Right lobe of liver (tissue), 6 donors: ENCODE measurements around the gene PRH2. TPM values are rescaled to one million over a fixed set of nuclear protein-coding genes. Genes with fewer than 3 reads are reported as not detected.

ENCODE experiments used
- ATAC-seq, 4 donors: fragments of 200-7000 bp; cut with Tn5 transposase; one replicate each; pipeline ENCODE4 v1.9.1; 2020; ENCODE audit warnings: mild to moderate bottlenecking in 4 of 4, moderate library complexity in 4 of 4
- DNase-seq, 3 donors: peaks; one replicate each; pipeline ENCODE4 v3.0.0-alpha.2; 2020
- H3K27ac ChIP-seq, 3 donors: fragments of 200-600 bp; one replicate each; pipeline ENCODE4 v1.8.0; 2022
- H3K27me3 ChIP-seq, 2 donors: fragments of 200-600 bp; one replicate each; pipeline ENCODE4 v1.8.0; 2022
- H3K36me3 ChIP-seq, 4 donors: fragments of 200-600 bp; sonication (generic) in 1 of 4; one replicate each; pipeline versions ENCODE4 v1.5.1 to v1.8.0; 2017 to 2022; ENCODE audit warnings: control low read depth in 1 of 4
- H3K4me1 ChIP-seq, 4 donors: fragments of 200-600 bp; sonication (generic) in 1 of 4; one replicate each; pipeline versions ENCODE4 v1.5.1 to v1.8.0; 2017 to 2022; ENCODE audit warnings: control low read depth in 1 of 4
- H3K4me3 ChIP-seq, 3 donors: fragments of 200-600 bp; one replicate each; pipeline ENCODE4 v1.8.0; 2022
- H3K9me3 ChIP-seq, 4 donors: fragments of 200-600 bp; sonication (generic) in 1 of 4; one replicate each; pipeline versions ENCODE4 v1.5.1 to v1.8.0; 2017 to 2022; ENCODE audit warnings: control low read depth in 1 of 4
- CTCF ChIP-seq, 4 donors: fragments of 200-600 bp in 3 of 4; fragments of 450-650 bp in 1 of 4; IDR thresholded peaks; one replicate each; pipeline versions ENCODE4 v1.5.1 to v1.8.0; 2016 to 2022; ENCODE audit warnings: antibody characterized with exemption in 4 of 4, mild to moderate bottlenecking in 2 of 4
- POLR2A ChIP-seq: fragments of 450-650 bp; IDR thresholded peaks from one replicate; pipeline ENCODE4 v1.6.1; 2017; ENCODE audit warnings: antibody characterized with exemption, mild to moderate bottlenecking
- WGBS: methylation state at CpG from one replicate; pipeline ENCODE4 v1.1.6; 2018; ENCODE audit warnings: low coverage, low lambda C conversion rate; ENCODE audit not compliant: insufficient coverage; ENCODE audit errors: missing lambda C conversion rate; 5-methylcytosine and 5-hydroxymethylcytosine counted together
- intact Hi-C, 2 donors: fragments of 100-400 bp; cut with DNase I; formaldehyde crosslinking; loops; one replicate each; pipeline versions ENCODE4 v1.11.2 to v1.14.1; 2022
- long read RNA-seq: library from polyadenylated mRNA; unstranded; transcript quantifications from one replicate; pipeline ENCODE4 v2.0.0, GENCODE V29; 2019
- total RNA-seq, 6 experiments: library from RNA; depleted of rRNA in 2 of 6; stranded (reverse); fragments of >200 nt in 2 of 6; fragmentation: NEBNext Ultra II Directional in 3 of 6; extraction: Animal tissue kit (Norgen Biotek cat#: 25700) in 3 of 6; gene quantifications; one replicate each; pipeline versions ENCODE4 v1.1.0 to v1.2.4, GENCODE V29; 2016 to 2023
- donor health status: DM: no; HTN: yes; CAD: no.
- donor health status: DM: no; HTN: no; CAD: no.
- donor health status: DM: no; HTN: no; CAD: no.
- donor health status: DM: no; HTN: yes; CAD: no.
- donor health status: DM: no; HTN: yes; CAD: no.

Gene PRH2
- total RNA-seq, result not detected
- long read RNA-seq, result 0 reads

GRCh38 chr12:10928746-10929286, at the start of gene PRH2:
PRH2 (plus strand) TSS chr12:10929236; CDS start chr12:10929274, 38 bp downstream.
- TF ChIP-seq CTCF (IDR thresholded peaks at IDR 0.05) (no peak), POLR2A (no peak)
- H3K27ac ChIP-seq, result no peak within 1 kb of the TSS

GRCh38 chr12:10884086-10884725, 44.8 kb upstream of the PRH2 start, which contains the start of gene PRH1:
PRH1 (minus strand) TSS chr12:10884255; CDS start chr12:10884217, 38 bp downstream.
- no peaks in the 10 kb centered on the region for H3K9me3 ChIP-seq
- WGBS, result 63% methylated on average over 6 of the region's 6 CpGs
- DNase-seq (no peak), ATAC-seq (no peak)
- intact Hi-C loops, result no loop called here
- H3K4me1 ChIP-seq, result no peaks in the 10 kb centered on the region
- H3K4me3 ChIP-seq, result no peak within 1 kb of the TSS
- no peak within 1 kb of the TSS for H3K27ac ChIP-seq
- no peaks in the 10 kb centered on the region for H3K36me3 ChIP-seq
- H3K27me3 ChIP-seq, result no peaks in the 10 kb centered on the region
- TF ChIP-seq POLR2A (no peak), CTCF (IDR thresholded peaks at IDR 0.05) (no peak)

More at GRCh38 chr12:10928746-10929286, at the start of gene PRH2:
- H3K36me3 ChIP-seq, result no peaks in the 10 kb centered on the region
- no peaks in the 10 kb centered on the region for H3K9me3 ChIP-seq
- DNase-seq (no peak), ATAC-seq (peak; percentile 62 to 90 (median 76))
- no peak within 1 kb of the TSS for H3K4me3 ChIP-seq
- H3K27me3 ChIP-seq, result no peaks in the 10 kb centered on the region
- no peaks in the 10 kb centered on the region for H3K4me1 ChIP-seq
- WGBS, result 67% methylated on average over 5 of the region's 5 CpGs
- intact Hi-C loops, result no loop called here

GRCh38 chr12:10889226-10889625, 39.8 kb upstream of the PRH2 start:
- no peak for TF ChIP-seq CTCF (IDR thresholded peaks at IDR 0.05)
- TF ChIP-seq POLR2A, result no peak
- no peak overlapping the region for H3K27ac ChIP-seq

GRCh38 chr12:10891937-10892336, 37.1 kb upstream of the PRH2 start:
- peak overlapping the region in 1 of 3 donors; percentile 16 for H3K27ac ChIP-seq
- ATAC-seq, result peak; percentile 98 to 99 (median 98)
- whole genome bisulfite sequencing, result 0% methylated on average over 2 of the region's 2 CpGs
- no peaks in the 10 kb centered on the region for H3K9me3 ChIP-seq
- H3K27me3 ChIP-seq, result no peaks in the 10 kb centered on the region
- intact Hi-C loops, result no loop called here
- TF ChIP-seq POLR2A (no peak), CTCF (IDR thresholded peaks at IDR 0.05) (no peak)
- DNase-seq, result peak; percentile 50 to 84 (median 83)
- H3K36me3 ChIP-seq, result no peaks in the 10 kb centered on the region
- no peak overlapping the region for H3K4me3 ChIP-seq
- peaks cover 0 to 18% (median 9%) of the 10 kb centered on the region in 4 donors for H3K4me1 ChIP-seq

More at GRCh38 chr12:10889226-10889625, 39.8 kb upstream of the PRH2 start:
- DNase-seq, result no peak
- Histone ChIP-seq H3K4me3 (no peak overlapping the region), H3K4me1 (peaks cover 0 to 18% (median 9%) of the 10 kb centered on the region in 4 donors), H3K27me3 (no peaks in the 10 kb centered on the region), H3K36me3 (no peaks in the 10 kb centered on the region), H3K9me3 (no peaks in the 10 kb centered on the region)
- ATAC-seq, result no peak
- intact Hi-C loops, result no loop called here
